KOPT-K1 (cell line): ENCODE measurements around the gene GTF2A2.

Source experiments
- H3K27ac ChIP-seq: fragments of 200-600 bp; sonication (generic); 2 replicates; pipeline ENCODE4 v1.5.1; 2016; ENCODE audit warnings: antibody characterized with exemption, mild to moderate bottlenecking, low read depth, low read length; ENCODE audit not compliant: poor library complexity, severe bottlenecking
- H3K36me3 ChIP-seq: fragments of 200-600 bp; sonication (generic); 2 replicates; pipeline ENCODE4 v1.5.1; 2017; ENCODE audit warnings: antibody characterized with exemption, mild to moderate bottlenecking, low read length, moderate library complexity; ENCODE audit not compliant: insufficient read depth
- H3K9me3 ChIP-seq: fragments of 200-600 bp; sonication (generic); 2 replicates; pipeline ENCODE4 v1.5.1; 2017; ENCODE audit warnings: antibody characterized with exemption, low read length, mild to moderate bottlenecking; ENCODE audit not compliant: insufficient read depth, poor library complexity, severe bottlenecking

Gene GTF2A2

DNA sequence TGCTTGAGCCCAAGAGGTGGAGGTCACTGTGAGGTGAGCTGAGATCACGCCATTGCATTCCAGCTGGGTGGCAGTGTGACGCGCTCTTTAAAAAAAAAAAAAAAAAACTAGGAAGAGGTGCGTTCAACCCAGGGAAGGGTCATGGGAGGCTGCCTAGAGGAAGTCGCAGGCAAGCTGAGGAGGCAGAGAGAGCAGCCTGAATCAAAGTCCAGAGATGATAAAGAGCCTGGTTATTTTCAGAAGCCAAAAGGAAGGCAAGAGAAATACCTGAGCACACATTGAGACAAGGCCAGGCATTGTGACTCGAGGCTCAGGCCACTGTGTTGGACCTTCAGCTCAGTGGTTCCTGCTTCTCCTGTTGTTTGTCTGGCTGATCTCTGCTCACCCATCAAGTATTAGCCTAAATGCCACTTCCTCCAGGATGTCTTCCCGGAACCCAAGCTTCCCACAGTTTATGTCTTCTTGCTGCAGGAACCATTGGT lies 61.8 kb downstream of the GTF2A2 start:
- no peaks in the 10 kb centered on the region for H3K9me3 ChIP-seq
- H3K36me3 ChIP-seq, result no peaks in the 10 kb centered on the region
- no peak overlapping the region for H3K27ac ChIP-seq

- Histone ChIP-seq H3K9me3 (no peaks in the 10 kb centered on the region), H3K36me3 (no peaks in the 10 kb centered on the region), H3K27ac (no peak overlapping the region)
Measured at GRCh38 chr15:59594991-59595390, 62.3 kb downstream of the GTF2A2 start.

DNA sequence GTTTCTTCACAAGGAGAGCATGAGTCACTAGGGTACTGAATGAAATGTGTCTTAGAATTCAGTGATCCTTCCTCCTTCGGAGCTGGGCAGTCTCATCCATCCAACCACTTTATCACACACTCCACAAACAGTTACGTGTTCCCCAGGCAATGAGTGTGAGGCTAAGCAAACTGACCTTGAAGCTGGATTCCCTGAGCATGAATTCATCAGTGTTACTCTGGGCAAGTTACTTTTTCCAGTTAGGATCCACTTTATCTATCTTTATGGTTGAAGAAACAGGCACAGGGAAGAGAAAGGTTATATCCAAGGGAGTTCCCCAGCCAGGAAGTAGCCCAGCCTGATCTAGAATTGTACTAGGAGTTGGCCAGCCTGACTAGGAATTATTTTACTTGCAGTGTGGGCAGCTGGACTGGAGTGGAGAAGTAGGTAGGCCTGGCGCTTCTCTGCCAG lies 62.8 kb downstream of the GTF2A2 start:
- H3K9me3 ChIP-seq, result no peaks in the 10 kb centered on the region
- no peak overlapping the region for H3K27ac ChIP-seq
- no peaks in the 10 kb centered on the region for H3K36me3 ChIP-seq

GRCh38 chr15:59591356-59591755 lies 66.0 kb downstream of the GTF2A2 start:
- H3K27ac ChIP-seq, result no peak overlapping the region
- no peaks in the 10 kb centered on the region for H3K9me3 ChIP-seq

GRCh38 chr15:59590027-59590426 lies 67.3 kb downstream of the GTF2A2 start:
- Histone ChIP-seq H3K36me3 (no peaks in the 10 kb centered on the region), H3K9me3 (no peaks in the 10 kb centered on the region), H3K27ac (no peak overlapping the region)

More at GRCh38 chr15:59591356-59591755, 66.0 kb downstream of the GTF2A2 start:
- H3K36me3 ChIP-seq, result no peaks in the 10 kb centered on the region
